ENCODE results near the gene TRAFD1.
"Not testable (repeated sequence)": the region's sequence is repeated elsewhere in the genome, so short reads cannot be mapped to it uniquely, and the experiment has no call there.

The TRAFD1 gene

GRCh38 chr12:112153181-112153892 lies 28.0 kb downstream of the TRAFD1 start:
- no peak overlapping the region for H3K27ac ChIP-seq (ENCODE audit: low read length)
- H2AFZ ChIP-seq (ENCODE audit: low read depth, low read length): no peak overlapping the region
- H3K27me3 ChIP-seq (ENCODE audit: low read depth, low read length): no peaks in the 10 kb centered on the region
- no peaks in the 10 kb centered on the region for H3K79me2 ChIP-seq (ENCODE audit: low read length)
- no peak overlapping the region for H3K4me2 ChIP-seq (ENCODE audit: low read length)
- H3K36me3 ChIP-seq (replicated peaks; ENCODE audit: low read depth, low read length): peaks cover 45% of the 10 kb centered on the region
- H3K9me3 ChIP-seq (ENCODE audit: insufficient read depth, low read length): no peaks in the 10 kb centered on the region
- H3K9ac ChIP-seq (ENCODE audit: low read length): no peak overlapping the region
- H3K4me1 ChIP-seq (ENCODE audit: low read length): no peaks in the 10 kb centered on the region
- peaks cover 13% of the 10 kb centered on the region for H4K20me1 ChIP-seq (ENCODE audit: insufficient read depth, low read length)
- TF ChIP-seq, protein P1, sequence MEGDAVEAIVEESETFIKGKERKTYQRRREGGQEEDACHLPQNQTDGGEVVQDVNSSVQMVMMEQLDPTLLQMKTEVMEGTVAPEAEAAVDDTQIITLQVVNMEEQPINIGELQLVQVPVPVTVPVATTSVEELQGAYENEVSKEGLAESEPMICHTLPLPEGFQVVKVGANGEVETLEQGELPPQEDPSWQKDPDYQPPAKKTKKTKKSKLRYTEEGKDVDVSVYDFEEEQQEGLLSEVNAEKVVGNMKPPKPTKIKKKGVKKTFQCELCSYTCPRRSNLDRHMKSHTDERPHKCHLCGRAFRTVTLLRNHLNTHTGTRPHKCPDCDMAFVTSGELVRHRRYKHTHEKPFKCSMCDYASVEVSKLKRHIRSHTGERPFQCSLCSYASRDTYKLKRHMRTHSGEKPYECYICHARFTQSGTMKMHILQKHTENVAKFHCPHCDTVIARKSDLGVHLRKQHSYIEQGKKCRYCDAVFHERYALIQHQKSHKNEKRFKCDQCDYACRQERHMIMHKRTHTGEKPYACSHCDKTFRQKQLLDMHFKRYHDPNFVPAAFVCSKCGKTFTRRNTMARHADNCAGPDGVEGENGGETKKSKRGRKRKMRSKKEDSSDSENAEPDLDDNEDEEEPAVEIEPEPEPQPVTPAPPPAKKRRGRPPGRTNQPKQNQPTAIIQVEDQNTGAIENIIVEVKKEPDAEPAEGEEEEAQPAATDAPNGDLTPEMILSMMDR (IDR thresholded peaks at IDR 0.05; ENCODE audit: low read depth, low read length): no peak
- TF ChIP-seq EZH2phosphoT487 (IDR thresholded peaks at IDR 0.05; ENCODE audit: low read depth): no peak
- no peak overlapping the region for H3K4me3 ChIP-seq (ENCODE audit: low read length)

GRCh38 chr12:112153893-112154219 lies 28.5 kb downstream of the TRAFD1 start:
- TF ChIP-seq, protein P1 (IDR thresholded peaks at IDR 0.05; ENCODE audit: low read depth, low read length): no peak
- TF ChIP-seq EZH2phosphoT487 (IDR thresholded peaks at IDR 0.05; ENCODE audit: low read depth): no peak
- H2AFZ ChIP-seq (ENCODE audit: low read depth, low read length): no peak overlapping the region
- no peak overlapping the region for H3K4me2 ChIP-seq (ENCODE audit: low read length)
- no peaks in the 10 kb centered on the region for H3K27me3 ChIP-seq (ENCODE audit: low read depth, low read length)
- no peak overlapping the region for H3K4me3 ChIP-seq (ENCODE audit: low read length)
- H3K36me3 ChIP-seq (replicated peaks; ENCODE audit: low read depth, low read length): peaks cover 42% of the 10 kb centered on the region
- no peaks in the 10 kb centered on the region for H3K9me3 ChIP-seq (ENCODE audit: insufficient read depth, low read length)
- H4K20me1 ChIP-seq (ENCODE audit: insufficient read depth, low read length): peaks cover 13% of the 10 kb centered on the region
- H3K79me2 ChIP-seq (ENCODE audit: low read length): no peaks in the 10 kb centered on the region
- no peak overlapping the region for H3K27ac ChIP-seq (ENCODE audit: low read length)
- no peak overlapping the region for H3K9ac ChIP-seq (ENCODE audit: low read length)
- no peaks in the 10 kb centered on the region for H3K4me1 ChIP-seq (ENCODE audit: low read length)

GRCh38 chr12:112158461-112159145 lies 33.2 kb downstream of the TRAFD1 start:
- not testable (repeated sequence) for H4K20me1 ChIP-seq (ENCODE audit: insufficient read depth, low read length); H3K4me3 ChIP-seq (ENCODE audit: low read length); H3K27me3 ChIP-seq (ENCODE audit: low read depth, low read length); H3K27ac ChIP-seq (ENCODE audit: low read length); H2AFZ ChIP-seq (ENCODE audit: low read depth, low read length); H3K9ac ChIP-seq (ENCODE audit: low read length); H3K79me2 ChIP-seq (ENCODE audit: low read length); H3K9me3 ChIP-seq (ENCODE audit: insufficient read depth, low read length); H3K4me1 ChIP-seq (ENCODE audit: low read length); H3K4me2 ChIP-seq (ENCODE audit: low read length)
- peaks cover 29% of the 10 kb centered on the region for H3K36me3 ChIP-seq (replicated peaks; ENCODE audit: low read depth, low read length)

GRCh38 chr12:112159146-112159541 lies 33.8 kb downstream of the TRAFD1 start:
- Histone ChIP-seq H3K27me3 (ENCODE audit: low read depth, low read length) (no peaks in the 10 kb centered on the region), H3K4me3 (ENCODE audit: low read length) (no peak overlapping the region), H3K79me2 (ENCODE audit: low read length) (no peaks in the 10 kb centered on the region), H3K4me2 (ENCODE audit: low read length) (no peak overlapping the region), H3K4me1 (ENCODE audit: low read length) (no peaks in the 10 kb centered on the region), H3K36me3 (replicated peaks; ENCODE audit: low read depth, low read length) (peaks cover 23% of the 10 kb centered on the region), H3K9me3 (ENCODE audit: insufficient read depth, low read length) (no peaks in the 10 kb centered on the region), H2AFZ (ENCODE audit: low read depth, low read length) (no peak overlapping the region), H3K27ac (ENCODE audit: low read length) (no peak overlapping the region), H4K20me1 (ENCODE audit: insufficient read depth, low read length) (peaks cover 2% of the 10 kb centered on the region; the same call in 1 of the 2 replicates), H3K9ac (ENCODE audit: low read length) (no peak overlapping the region)
- TF ChIP-seq EZH2phosphoT487 (IDR thresholded peaks at IDR 0.05; ENCODE audit: low read depth): no peak
- TF ChIP-seq, protein P1 (IDR thresholded peaks at IDR 0.05; ENCODE audit: low read depth, low read length): no peak
